HEK293 (cell line): ENCODE data around the gene CEP63.

Experiments
- CTCF ChIA-PET: fragments of 350-600 bp; formaldehyde crosslinking; extraction: SDS; loops from one replicate; lab custom pipeline; 2021; ENCODE audit warnings: antibody characterized with exemption; lab: Yijun Ruan, JAX
- POLR2A ChIA-PET: fragments of 300-600 bp; formaldehyde crosslinking; extraction: SDS; loops from one replicate; lab custom pipeline; 2020; ENCODE audit warnings: antibody characterized with exemption, inconsistent platforms; lab: Yijun Ruan, JAX
- H3K27ac ChIP-seq: fragments of 200-500 bp; sonication (Bioruptor generic); 2 replicates; pipeline ENCODE4 v1.5.1; 2014; ENCODE audit warnings: low read depth, low read length, control low read depth, inconsistent platforms; ENCODE audit errors: extremely low read depth
- H3K36me3 ChIP-seq, 2 experiments: fragments of 200-500 bp in 1 of 2; sonication (Bioruptor generic) in 1 of 2; 1 replicate in 1 of 2; 2 replicates in 1 of 2; pipeline ENCODE4 v1.5.1; 2014 to 2017; ENCODE audit warnings: inconsistent platforms in 2 of 2, low read length in 2 of 2; ENCODE audit not compliant: control insufficient read depth in 2 of 2, insufficient read depth in 1 of 2
- H3K4me1 ChIP-seq: fragments of 200-500 bp; sonication (Bioruptor generic); 2 replicates; pipeline ENCODE4 v1.5.1; 2014; ENCODE audit warnings: mild to moderate bottlenecking, low read length, inconsistent platforms; ENCODE audit not compliant: control insufficient read depth, insufficient read depth
- H3K4me3 ChIP-seq: 2 replicates; pipeline ENCODE4 v1.5.1; 2011; ENCODE audit warnings: low read depth, mild to moderate bottlenecking, control low read depth, low read length, moderate library complexity
- H3K9me3 ChIP-seq: fragments of 200-500 bp; sonication (Bioruptor generic); 2 replicates; pipeline ENCODE4 v1.5.1; 2014; ENCODE audit warnings: low read depth, low read length, inconsistent platforms; ENCODE audit not compliant: control insufficient read depth, insufficient read depth
- GLIS2 ChIP-seq: fragments of 450-650 bp; formaldehyde crosslinking; IDR thresholded peaks from 2 replicates; pipeline ENCODE4 v1.5.1; 2016; ENCODE audit warnings: missing biosample characterization, missing genetic modification characterization
- MEIS1 ChIP-seq: sonication (generic); formaldehyde crosslinking; IDR thresholded peaks from 2 replicates; pipeline ENCODE4 v1.8.1; 2022; ENCODE audit warnings: missing genetic modification reagents, mild to moderate bottlenecking, borderline replicate concordance
- ZBTB44 ChIP-seq: fragments of 450-650 bp; IDR thresholded peaks from 2 replicates; pipeline ENCODE4 v1.5.1; 2018; ENCODE audit warnings: missing biosample characterization, mild to moderate bottlenecking, missing genetic modification characterization
- ZBTB7A ChIP-seq: fragments of 450-650 bp; formaldehyde crosslinking; IDR thresholded peaks from 2 replicates; pipeline ENCODE4 v1.5.1; 2016; ENCODE audit warnings: low read depth, missing biosample characterization, missing genetic modification characterization
- ZNF138 ChIP-seq: fragments of 450-650 bp; formaldehyde crosslinking; IDR thresholded peaks from 2 replicates; pipeline ENCODE4 v1.5.1; 2016; ENCODE audit warnings: missing biosample characterization, missing genetic modification characterization, borderline replicate concordance
- ZNF146 ChIP-seq: fragments of 450-650 bp; formaldehyde crosslinking; IDR thresholded peaks from 2 replicates; pipeline ENCODE4 v1.5.1; 2016; ENCODE audit warnings: missing biosample characterization, missing genetic modification characterization
- ZNF157 ChIP-seq: fragments of 450-650 bp; formaldehyde crosslinking; IDR thresholded peaks from 2 replicates; pipeline ENCODE4 v1.5.1; 2016; ENCODE audit warnings: missing biosample characterization, missing genetic modification characterization
- ZNF184 ChIP-seq: fragments of 450-650 bp; IDR thresholded peaks from 2 replicates; pipeline ENCODE4 v1.5.1; 2018; ENCODE audit warnings: missing biosample characterization, mild to moderate bottlenecking, missing genetic modification characterization
- ZNF19 ChIP-seq: fragments of 450-650 bp; formaldehyde crosslinking; IDR thresholded peaks from 2 replicates; pipeline ENCODE4; 2016; ENCODE audit warnings: missing biosample characterization, missing genetic modification characterization, low read depth
- ZNF211 ChIP-seq: fragments of 450-650 bp; formaldehyde crosslinking; IDR thresholded peaks from 2 replicates; pipeline ENCODE4 v1.5.1; 2016; ENCODE audit warnings: low read depth, missing biosample characterization, missing genetic modification characterization
- ZNF23 ChIP-seq: fragments of 450-650 bp; formaldehyde crosslinking; IDR thresholded peaks from 2 replicates; pipeline ENCODE4 v1.5.1; 2016; ENCODE audit warnings: missing biosample characterization, missing genetic modification characterization, borderline replicate concordance
- ZNF239 ChIP-seq: fragments of 450-650 bp; formaldehyde crosslinking; IDR thresholded peaks from 2 replicates; pipeline ENCODE4 v1.5.1; 2016; ENCODE audit warnings: missing biosample characterization, missing genetic modification characterization
- ZNF292 ChIP-seq: fragments of 450-650 bp; formaldehyde crosslinking; IDR thresholded peaks from 2 replicates; pipeline ENCODE4 v1.5.1; 2016; ENCODE audit warnings: low read depth, missing biosample characterization, missing genetic modification characterization, borderline replicate concordance
- ZNF324 ChIP-seq: fragments of 450-650 bp; formaldehyde crosslinking; IDR thresholded peaks from 2 replicates; pipeline ENCODE4 v1.5.1; 2016; ENCODE audit warnings: missing biosample characterization, missing genetic modification characterization
- ZNF354C ChIP-seq: fragments of 450-650 bp; formaldehyde crosslinking; IDR thresholded peaks from 2 replicates; pipeline ENCODE4 v1.5.1; 2016; ENCODE audit warnings: missing biosample characterization, missing genetic modification characterization, low read depth, borderline replicate concordance
- ZNF398 ChIP-seq: fragments of 450-650 bp; formaldehyde crosslinking; IDR thresholded peaks from 2 replicates; pipeline ENCODE4 v1.5.1; 2017; ENCODE audit warnings: missing biosample characterization, missing genetic modification characterization
- ZNF433 ChIP-seq: fragments of 450-650 bp; formaldehyde crosslinking; IDR thresholded peaks from 2 replicates; pipeline ENCODE4 v1.5.1; 2016; ENCODE audit warnings: missing biosample characterization, missing genetic modification characterization, low read depth
- ZNF473 ChIP-seq: fragments of 450-650 bp; formaldehyde crosslinking; IDR thresholded peaks from 2 replicates; pipeline ENCODE4 v1.5.1; 2017; ENCODE audit warnings: missing biosample characterization, missing genetic modification characterization
- ZNF48 ChIP-seq: fragments of 450-650 bp; formaldehyde crosslinking; IDR thresholded peaks from 2 replicates; pipeline ENCODE4 v1.5.1; 2016; ENCODE audit warnings: missing biosample characterization, missing genetic modification characterization
- ZNF510 ChIP-seq: fragments of 450-650 bp; formaldehyde crosslinking; IDR thresholded peaks from 2 replicates; pipeline ENCODE4 v1.5.1; 2018; ENCODE audit warnings: mild to moderate bottlenecking, missing genetic modification characterization, missing biosample characterization; ENCODE audit not compliant: insufficient replicate concordance
- ZNF529 ChIP-seq: fragments of 450-650 bp; formaldehyde crosslinking; IDR thresholded peaks from 2 replicates; pipeline ENCODE4 v1.5.1; 2017; ENCODE audit warnings: missing genetic modification characterization, missing biosample characterization; ENCODE audit not compliant: insufficient replicate concordance
- ZNF530 ChIP-seq: fragments of 450-650 bp; formaldehyde crosslinking; IDR thresholded peaks from 2 replicates; pipeline ENCODE4 v1.5.1; 2016; ENCODE audit warnings: low read depth, missing biosample characterization, missing genetic modification characterization
- ZNF561 ChIP-seq: fragments of 450-650 bp; IDR thresholded peaks from 2 replicates; pipeline ENCODE4 v1.5.1; 2018; ENCODE audit warnings: missing biosample characterization, missing genetic modification characterization, borderline replicate concordance
- ZNF580 ChIP-seq: fragments of 450-650 bp; formaldehyde crosslinking; IDR thresholded peaks from 2 replicates; pipeline ENCODE4 v1.5.1; 2016; ENCODE audit warnings: missing biosample characterization, missing genetic modification characterization
- ZNF629 ChIP-seq: fragments of 450-650 bp; formaldehyde crosslinking; IDR thresholded peaks from 2 replicates; pipeline ENCODE4 v1.5.1; 2017; ENCODE audit warnings: missing biosample characterization, missing genetic modification characterization
- ZNF654 ChIP-seq: fragments of 450-650 bp; formaldehyde crosslinking; IDR thresholded peaks from 2 replicates; pipeline ENCODE4 v1.5.1; 2016; ENCODE audit warnings: low read depth, missing biosample characterization, missing genetic modification characterization
- ZNF76 ChIP-seq: fragments of 450-650 bp; formaldehyde crosslinking; IDR thresholded peaks from 2 replicates; pipeline ENCODE4; 2016; ENCODE audit warnings: low read depth, missing biosample characterization, missing genetic modification characterization, borderline replicate concordance
- ZNF791 ChIP-seq: fragments of 450-650 bp; formaldehyde crosslinking; IDR thresholded peaks from 2 replicates; pipeline ENCODE4 v1.5.1; 2016; ENCODE audit warnings: missing biosample characterization, missing genetic modification characterization
- TF ChIP-seq, protein P1 (sequence below): fragments of 450-650 bp; formaldehyde crosslinking; IDR thresholded peaks from 2 replicates; pipeline ENCODE4 v1.5.1; 2016; ENCODE audit warnings: missing biosample characterization, missing genetic modification characterization
- TF ChIP-seq, protein P2 (sequence below): fragments of 450-650 bp; formaldehyde crosslinking; IDR thresholded peaks from 2 replicates; pipeline ENCODE4 v1.5.1; 2016; ENCODE audit warnings: missing biosample characterization, missing genetic modification characterization

CEP63 gene

GRCh38 chr3:134485718-134486576 is at the start of gene CEP63, which contains the start of gene ANAPC13:
CEP63 (plus strand) TSS chr3:134486057; CDS start chr3:134495321, 9,264 bp downstream.
ANAPC13 (minus strand) TSS chr3:134485985; CDS start chr3:134482904, 3,081 bp downstream.
- Histone ChIP-seq H3K4me3 (peak within 1 kb of the TSS; percentile 60), H3K4me1 (no peaks in the 10 kb centered on the region), H3K27ac (peak within 1 kb of the TSS; percentile 89), H3K9me3 (no peaks in the 10 kb centered on the region), H3K36me3 (peaks cover 0 to 28% of the 10 kb centered on the region in 2 experiments; a peak in 1 of 3 replicates)
- ChIA-PET POLR2A (interaction anchor here (0.6 to 1.4 kb wide), 7 partner anchors 9 to 1710 kb away, joined by 3 to 5 read pairs (median 4); partner anchors contain the start of genes AMOTL2 and MSL2), CTCF (interaction anchor here (0.8 to 1.6 kb wide), 3 partner anchors 9 to 274 kb away, joined by 4 to 6 read pairs (median 4); no protein-coding TSS in a partner anchor)
- TF ChIP-seq, protein P1, sequence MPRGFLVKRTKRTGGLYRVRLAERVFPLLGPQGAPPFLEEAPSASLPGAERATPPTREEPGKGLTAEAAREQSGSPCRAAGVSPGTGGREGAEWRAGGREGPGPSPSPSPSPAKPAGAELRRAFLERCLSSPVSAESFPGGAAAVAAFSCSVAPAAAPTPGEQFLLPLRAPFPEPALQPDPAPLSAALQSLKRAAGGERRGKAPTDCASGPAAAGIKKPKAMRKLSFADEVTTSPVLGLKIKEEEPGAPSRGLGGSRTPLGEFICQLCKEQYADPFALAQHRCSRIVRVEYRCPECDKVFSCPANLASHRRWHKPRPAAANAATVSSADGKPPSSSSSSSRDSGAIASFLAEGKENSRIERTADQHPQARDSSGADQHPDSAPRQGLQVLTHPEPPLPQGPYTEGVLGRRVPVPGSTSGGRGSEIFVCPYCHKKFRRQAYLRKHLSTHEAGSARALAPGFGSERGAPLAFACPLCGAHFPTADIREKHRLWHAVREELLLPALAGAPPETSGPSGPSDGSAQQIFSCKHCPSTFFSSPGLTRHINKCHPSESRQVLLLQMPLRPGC (tag by site-specific recombination) = no peak
- TF ChIP-seq ZNF580 (tag by site-specific recombination) (no peak), ZNF138 (tag by site-specific recombination) (no peak), ZNF19 (tag by site-specific recombination) (no peak), ZBTB7A (tag by site-specific recombination) (no peak), ZNF354C (no peak), ZNF184 (no peak), ZNF292 (tag by site-specific recombination) (no peak), ZBTB44 (tag by site-specific recombination) (no peak), ZNF324 (tag by site-specific recombination) (peak; percentile 50), ZNF561 (tag by site-specific recombination) (peak; percentile 55; the same call in 1 of the 2 replicates), ZNF530 (tag by site-specific recombination) (no peak), ZNF398 (tag by site-specific recombination) (no peak), ZNF529 (tag by site-specific recombination) (no peak), ZNF654 (no peak), ZNF146 (tag by site-specific recombination) (no peak), ZNF211 (tag by site-specific recombination) (no peak), ZNF48 (tag by site-specific recombination) (no peak), ZNF239 (tag by site-specific recombination) (no peak), ZNF510 (tag by site-specific recombination) (no peak), ZNF76 (tag by site-specific recombination) (peak; percentile 52; the same call in 1 of the 2 replicates), ZNF23 (tag by site-specific recombination) (no peak), ZNF791 (tag by site-specific recombination) (no peak), ZNF473 (tag by site-specific recombination) (no peak), GLIS2 (tag by site-specific recombination) (0 out of 2 replicates have a peak, but pooled peaks have one; percentile 17), MEIS1 (CRISPR knock-in tag) (no peak), ZNF629 (tag by site-specific recombination) (peak; percentile 54; the same call in 1 of the 2 replicates), ZNF433 (tag by site-specific recombination) (no peak), ZNF157 (tag by site-specific recombination) (no peak)
- TF ChIP-seq, protein P2, sequence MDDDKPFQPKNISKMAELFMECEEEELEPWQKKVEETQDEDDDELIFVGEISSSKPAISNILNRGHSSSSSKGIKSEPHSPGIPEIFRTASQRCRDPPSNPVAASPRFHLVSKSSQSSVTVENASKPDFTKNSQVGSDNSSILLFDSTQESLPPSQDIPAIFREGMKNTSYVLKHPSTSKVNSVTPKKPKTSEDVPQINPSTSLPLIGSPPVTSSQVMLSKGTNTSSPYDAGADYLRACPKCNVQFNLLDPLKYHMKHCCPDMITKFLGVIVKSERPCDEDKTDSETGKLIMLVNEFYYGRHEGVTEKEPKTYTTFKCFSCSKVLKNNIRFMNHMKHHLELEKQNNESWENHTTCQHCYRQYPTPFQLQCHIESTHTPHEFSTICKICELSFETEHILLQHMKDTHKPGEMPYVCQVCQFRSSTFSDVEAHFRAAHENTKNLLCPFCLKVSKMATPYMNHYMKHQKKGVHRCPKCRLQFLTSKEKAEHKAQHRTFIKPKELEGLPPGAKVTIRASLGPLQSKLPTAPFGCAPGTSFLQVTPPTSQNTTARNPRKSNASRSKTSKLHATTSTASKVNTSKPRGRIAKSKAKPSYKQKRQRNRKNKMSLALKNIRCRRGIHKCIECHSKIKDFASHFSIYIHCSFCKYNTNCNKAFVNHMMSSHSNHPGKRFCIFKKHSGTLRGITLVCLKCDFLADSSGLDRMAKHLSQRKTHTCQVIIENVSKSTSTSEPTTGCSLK (tag by site-specific recombination) = no peak
